Stimulated activated CD4-positive, alpha-beta T cell treated with anti-CD3 and anti-CD28 coated beads, Interleukin-1b, Interleukin-23, amount 100 ng/mL, for 4 hours (primary cell): ENCODE measurements around the gene SHB.

Experiments
- DNase-seq, 2 donors: peaks; one replicate each; pipeline ENCODE4 v3.0.0-alpha.2; 2020; ENCODE audit warnings: low read depth in 2 of 2

The SHB gene

DNA sequence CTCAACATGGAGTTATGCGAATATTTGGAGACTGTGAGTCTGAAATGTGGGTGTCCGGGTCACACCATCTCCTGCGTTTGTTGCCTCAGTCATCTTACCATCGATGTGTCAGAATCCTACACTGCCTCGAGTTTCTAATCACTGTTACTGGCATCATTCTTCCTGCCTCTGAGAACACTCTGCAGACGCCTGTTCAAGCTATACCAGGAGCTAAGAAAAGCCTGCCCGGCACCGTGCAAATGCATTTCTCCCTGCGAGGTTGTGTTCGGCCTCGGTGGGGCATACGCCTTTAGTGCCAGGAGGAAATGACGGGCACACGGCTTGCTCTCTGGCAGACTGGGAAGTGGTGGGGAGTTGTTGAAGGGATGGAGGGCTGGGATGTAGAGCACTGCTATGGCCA is 133.9 kb downstream of the SHB start:
- DNase-seq = no peak

DNA sequence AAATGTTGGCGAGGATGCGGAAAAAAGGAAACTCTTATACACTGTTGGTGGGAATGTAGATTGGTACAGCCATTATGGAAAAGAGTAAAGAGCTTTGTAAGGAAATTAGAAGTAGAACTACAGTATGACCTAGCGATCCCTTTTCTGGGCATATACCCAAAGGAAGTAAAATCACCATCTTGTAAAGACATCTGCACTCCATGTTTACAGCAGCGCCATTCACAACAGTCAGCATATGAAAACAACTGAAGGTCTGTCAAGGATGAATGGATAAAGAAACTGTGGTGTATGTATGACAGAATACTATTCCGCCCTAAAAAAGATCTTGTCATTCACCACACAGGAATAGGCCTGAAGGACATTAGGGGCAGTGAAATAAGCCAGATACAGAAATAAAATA is 137.4 kb downstream of the SHB start:
- no peak for DNase-seq

DNA sequence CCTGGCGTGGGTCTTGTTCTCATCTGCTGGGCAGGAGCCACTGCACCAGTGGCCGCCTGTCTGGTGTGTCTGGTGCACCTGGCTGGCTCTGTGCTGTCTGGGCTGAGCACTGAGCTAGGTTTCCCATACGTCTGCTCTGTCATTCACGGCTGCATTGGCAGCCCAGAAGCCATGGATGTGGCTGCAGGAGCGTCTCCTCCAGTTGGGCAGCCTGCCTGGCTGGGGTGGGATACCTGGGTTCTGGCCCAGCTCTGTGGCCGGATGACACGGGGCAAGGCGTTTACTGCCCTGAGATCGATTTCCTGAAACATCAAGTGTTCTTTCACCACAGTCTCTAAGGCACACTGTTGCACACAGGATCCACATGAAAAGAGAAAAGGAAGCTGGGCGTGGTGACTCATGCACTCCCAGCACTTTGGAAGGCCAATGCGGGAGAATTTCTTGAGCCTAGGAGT is 139.6 kb downstream of the SHB start:
- no peak for DNase-seq

DNA sequence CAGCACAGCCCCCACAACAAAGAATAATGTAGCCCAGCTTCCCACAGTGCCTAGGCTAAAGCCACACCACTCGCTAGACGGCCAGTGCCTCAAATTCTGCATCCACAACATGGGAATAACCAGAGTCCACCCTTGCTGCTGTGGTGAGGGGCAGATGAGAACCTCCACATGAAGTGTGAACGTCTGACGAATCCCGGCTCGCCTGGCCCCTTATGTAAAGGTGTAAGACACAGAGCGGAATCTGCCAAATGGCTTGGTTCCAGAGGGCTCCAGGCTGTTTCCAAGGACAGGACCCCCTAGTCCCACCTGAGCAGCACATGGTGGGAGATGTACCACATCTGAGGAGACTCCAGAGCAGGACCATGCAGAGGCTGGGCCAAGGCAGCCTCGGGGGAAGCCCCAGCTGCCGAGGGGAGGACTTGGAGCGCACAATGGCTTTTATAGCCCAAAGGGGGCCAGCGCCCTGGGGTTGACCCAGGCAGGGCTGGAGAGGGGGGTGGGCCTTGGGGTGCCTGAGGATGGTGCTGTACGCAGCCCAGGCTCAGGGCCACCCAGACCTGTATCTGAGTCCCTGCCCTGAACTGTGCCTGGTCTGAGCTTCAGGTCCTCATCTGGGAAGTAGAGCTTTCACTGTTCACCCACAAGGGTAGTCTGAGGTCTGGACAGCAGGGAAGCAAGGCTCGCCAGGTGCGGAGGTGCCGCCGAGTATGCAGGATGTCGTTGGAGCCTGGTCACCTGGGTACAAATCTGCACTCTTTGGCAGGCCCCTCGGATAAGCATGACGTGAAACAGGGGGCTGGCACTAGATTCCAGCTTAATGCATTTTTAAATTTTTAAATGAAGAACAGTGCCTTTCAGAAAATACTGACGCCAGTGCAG is 140.2 kb downstream of the SHB start:
- DNase-seq = no peak

DNA sequence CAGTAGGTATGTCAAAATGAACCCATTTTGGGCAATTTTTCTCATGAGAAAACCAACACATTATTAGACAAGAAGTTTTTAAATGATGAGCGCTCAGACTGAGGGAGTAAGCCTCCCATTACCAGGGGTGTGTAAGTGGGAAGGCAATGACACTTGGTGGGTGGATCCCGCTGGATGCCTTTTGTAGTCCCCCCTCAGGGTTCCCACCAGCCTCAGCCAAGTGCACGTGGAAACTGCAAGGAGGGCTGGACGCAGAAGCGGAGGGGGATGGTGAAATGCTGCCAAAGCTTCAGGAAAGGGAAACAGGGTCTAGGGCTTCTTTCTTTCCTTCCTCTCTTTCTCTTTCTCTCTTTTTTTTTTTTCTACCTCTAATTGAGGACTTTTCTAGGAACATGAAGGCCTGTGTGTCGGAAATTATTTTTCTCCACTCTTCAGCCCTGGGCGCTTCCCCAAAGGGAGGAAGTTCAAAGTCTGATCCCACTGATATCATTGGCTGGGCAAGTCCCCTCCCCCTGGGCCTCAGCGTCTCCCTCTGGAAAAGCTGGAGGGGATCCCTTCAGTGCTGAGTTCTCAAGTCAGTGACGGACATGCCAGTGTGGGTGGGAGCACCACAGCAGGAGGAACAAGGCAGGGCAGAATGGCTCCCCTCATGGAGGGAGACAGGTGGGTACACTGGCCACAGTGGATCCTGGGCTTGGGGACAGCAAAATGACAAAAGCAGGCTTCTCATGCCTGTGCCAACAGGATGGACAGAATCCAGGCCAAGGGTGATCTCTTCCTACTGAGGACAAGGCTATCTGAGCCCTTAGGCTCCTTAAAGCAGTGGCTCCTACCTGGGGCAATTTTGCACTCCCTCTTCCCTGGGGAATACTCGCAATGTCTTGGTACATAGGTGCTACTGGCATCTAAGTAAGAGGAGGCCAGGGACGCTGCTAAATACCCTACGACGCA is 141.2 kb downstream of the SHB start:
- DNase-seq = no peak

DNA sequence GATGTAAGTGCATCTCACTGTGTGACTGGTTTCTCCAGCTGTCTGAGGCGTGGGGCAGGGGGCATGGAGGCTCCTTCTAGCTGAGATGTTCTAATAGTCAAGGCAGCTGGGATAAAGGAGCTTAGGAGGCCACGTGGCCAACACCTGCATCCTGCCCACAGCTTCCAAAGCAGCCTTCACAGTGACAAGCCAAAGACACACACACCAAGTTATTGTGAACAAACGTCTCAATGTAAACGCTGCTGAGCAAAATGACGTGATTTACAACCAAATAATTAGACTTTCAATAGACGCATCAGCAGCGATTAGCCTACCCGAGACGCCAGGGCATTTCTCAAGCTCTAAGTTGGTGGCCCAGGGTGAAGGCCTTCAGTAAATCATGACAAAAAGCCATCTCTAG is 141.9 kb downstream of the SHB start:
- no peak for DNase-seq

DNA sequence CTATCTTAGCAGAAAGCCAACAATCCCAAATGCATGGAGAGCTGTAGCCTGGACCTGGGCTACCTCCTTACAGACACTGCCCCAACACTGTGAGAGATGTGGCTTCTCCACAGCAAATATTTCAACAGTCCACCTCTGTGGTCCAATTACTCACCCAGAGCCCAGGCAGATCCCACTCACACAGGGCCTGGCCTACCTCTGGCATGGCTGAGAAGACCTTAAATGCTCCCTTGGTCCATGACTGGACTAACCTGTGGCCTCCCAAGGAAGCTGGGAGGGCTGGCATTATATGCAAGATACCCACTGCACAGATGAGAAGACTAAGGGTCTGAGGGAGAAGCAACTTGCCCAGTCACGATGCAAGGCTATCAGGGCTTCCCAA is 142.3 kb downstream of the SHB start:
- no peak for DNase-seq

DNA sequence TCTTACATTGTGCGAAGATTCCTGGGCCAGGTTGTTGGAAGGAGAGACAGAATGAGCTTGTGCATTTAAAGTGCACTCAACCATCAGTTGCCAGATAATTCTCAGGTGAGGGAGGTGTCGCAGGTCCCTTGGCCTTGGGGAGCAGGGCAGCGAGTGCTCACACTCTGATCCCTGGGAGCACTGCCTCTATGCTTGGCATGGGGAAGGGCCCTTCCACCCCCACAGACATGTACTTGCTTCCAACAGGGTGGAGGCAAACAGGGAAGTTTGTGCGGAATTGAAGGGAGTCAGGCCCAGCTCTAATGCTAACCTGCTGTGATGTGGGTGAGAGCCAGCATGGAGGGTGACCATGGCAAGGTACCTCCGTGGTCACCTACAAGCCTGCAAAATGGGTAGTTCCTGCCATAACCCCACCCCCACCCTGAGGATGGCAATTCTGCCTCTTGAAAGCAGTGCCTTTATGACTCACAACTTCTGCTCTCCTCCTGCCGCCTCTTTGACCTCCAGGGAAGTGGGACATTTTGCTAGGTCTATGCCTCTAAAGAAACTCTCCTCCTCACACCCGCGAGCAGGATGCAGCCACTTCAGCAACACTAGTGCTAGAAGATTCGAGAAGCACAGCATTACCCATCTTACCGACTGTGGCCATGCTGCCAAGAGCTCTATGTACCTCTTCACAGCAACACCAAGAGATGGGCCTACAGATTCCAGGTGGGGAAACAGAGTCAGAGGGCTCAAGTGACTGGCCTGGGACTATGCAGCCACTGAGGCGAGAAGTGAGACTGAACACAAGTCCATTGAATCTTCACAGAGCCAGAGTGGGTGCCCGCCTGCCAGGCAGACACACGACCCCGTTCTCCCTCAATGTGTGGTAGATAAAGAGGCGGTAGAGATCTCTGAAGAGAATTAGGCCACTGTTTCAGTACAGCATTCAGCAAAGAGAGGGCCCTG is 143.0 kb downstream of the SHB start:
- DNase-seq = no peak

DNA sequence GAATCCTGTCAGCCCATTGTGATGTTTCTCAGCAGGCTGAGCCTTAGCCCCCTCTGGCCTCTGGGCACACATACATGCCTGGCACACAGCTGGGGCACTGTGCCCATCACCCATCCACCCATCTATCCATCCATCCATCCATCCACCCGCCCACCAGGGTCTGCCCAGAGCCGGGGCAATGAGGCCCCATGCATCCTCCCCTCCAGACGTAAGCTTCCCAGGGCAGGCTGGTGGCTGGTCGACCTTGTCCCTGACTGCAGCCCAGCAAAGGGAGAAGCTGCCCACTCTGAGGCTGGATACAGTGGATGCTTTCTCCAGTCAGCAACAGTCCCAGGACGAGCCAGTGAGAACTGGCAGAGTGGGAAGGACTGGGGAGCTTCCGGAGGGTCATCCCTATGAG is 144.0 kb downstream of the SHB start:
- no peak for DNase-seq

DNA sequence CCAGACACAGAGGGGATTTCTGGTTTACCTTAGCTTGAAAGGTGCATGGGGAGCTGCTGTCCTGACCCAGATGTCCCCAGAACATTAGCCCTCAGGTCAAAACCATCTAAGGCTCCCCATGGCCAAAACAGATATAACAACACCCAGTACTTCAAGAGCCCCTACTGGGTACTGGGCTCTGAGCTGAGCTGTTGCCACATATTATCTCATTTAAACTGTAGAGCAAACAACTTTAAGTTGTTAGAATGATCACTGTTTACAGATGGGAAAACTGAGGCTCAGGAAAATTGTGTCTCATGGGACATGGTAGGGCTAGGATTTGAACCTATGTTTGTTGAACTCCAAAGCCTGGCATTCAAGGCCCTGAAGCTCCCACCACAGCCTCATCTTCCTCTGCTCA is 144.5 kb downstream of the SHB start:
- no peak for DNase-seq

DNA sequence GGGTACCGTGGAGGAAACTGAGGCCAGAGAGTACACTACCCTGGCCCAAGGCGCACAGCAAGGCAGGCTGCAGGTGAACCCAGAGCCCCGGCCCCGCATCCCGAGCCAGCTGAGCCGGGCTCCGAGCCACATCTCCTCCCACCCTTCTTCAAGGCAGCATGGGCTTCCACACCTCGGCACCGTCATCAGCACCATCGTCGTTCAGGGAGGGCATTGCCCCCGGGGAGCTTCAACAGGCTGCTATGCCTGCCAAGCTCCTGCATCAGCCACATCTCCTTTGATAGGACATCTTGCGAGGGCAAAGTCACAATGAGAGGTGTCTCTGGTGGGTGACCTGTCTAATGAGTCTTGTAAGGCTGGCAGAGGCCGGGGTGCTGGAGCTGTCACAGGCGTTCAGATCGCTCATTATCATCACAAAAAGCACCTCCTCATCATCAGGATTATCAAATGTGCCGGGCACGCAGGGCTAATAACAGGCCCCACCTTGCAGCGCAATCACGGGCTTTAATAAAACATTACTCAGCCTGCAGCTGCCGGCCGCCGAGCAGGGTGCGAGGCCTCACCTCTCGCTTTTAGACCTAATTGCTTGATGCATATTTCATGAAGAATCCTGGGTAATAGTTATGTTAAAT is 145.1 kb downstream of the SHB start:
- DNase-seq = no peak

DNA sequence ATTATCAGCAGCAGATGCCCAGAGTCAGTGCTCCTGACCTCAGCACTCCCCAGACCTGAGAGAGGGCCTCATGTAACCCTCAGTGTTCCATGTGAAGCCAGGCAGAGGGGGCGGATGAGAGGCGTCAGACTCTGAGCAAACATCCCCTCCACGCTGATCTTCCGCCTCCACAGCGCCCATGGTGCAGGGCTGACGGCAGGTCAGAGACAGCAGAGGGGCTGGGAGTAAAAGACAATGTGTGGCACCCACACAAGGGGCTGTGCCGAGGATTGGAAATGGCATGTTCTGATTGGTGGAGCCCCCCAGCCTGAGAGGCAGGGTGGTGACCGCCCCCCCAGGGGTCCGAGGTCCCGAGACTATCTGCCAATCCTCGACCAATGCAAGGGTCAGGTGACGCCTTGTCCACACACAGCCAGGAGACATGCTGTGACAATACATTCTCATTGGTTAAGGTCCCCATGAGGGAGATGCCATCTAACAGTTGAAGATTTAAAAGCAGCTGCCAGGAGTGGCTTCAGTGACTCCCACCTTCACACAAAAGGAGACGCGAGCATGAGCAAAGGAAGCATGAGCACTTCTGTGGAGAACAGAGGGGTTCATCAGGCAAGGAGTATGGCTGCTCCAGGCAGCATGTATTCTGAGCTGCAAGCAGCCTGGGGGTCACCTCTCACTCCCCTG is 145.8 kb downstream of the SHB start:
- no peak for DNase-seq

DNA sequence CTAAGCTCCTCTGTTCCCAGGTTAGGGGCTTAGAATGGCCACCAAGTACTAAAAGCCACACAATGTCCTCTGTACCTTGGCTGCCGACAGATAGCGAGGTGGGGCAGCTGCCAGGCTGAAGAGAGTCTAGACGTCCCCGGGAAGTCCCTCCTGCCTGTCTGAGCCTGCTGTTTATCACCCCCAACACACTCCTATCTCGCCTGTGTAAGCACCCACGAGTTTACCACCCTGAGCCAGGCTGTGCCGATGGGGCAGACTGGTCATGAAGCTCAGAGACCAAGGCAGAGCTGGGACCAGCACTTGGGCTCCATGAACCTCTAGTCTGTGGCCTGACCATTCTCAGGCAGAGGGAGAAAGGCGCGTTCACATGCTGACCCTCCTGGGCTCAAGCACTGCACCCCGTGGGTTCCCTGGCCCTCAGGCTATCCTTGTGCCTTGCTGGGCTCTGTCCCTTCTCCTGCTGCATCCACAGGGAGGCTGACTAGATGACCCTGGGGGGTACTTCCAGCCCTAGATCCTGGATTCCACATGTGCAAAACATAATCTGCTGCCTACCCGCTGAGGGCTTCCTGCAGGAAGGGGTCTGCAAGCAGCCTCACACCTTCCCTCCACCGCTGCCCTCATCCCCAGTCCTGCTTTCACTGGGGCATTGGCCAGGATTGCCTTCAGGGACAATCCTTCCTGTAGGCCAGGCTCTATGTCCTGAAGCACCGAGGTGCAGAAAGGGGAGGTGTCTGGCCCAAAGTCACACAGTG is 146.5 kb downstream of the SHB start:
- DNase-seq = no peak

DNA sequence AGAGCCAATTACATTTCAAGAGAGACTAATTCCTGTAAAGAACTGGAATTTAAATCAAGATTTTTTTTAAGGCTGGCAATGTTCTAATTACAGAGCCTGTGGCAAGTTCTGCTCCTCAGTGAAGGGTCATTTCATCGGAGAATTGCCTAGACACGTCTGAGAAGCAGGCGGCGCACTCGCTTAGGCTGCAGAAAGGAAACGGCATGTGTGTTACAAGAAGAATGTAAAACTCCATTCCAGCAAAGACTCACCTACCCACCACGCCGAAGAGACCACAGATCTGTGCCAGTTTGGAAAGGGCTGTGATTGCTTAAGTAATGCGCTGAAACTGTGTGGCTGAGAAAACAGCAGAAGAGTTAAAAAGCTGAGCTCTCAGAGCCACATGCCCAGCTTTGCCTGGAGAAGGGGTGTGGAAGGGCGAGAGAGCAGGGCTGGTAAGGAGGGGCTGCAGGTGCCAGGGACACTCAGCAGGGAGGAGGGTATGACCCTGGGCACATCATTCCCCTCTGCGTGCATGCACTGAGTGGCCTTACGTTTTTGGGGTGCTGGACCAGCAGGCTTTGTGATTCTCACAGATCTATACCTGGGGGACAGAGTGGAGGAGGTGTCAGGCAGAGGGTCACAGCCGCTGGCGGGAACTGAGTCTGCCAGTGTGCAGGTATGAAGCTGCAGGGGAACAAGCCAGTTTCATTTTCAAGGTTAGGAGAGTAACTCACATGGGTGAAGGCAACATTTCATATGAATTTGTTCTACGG is 147.3 kb downstream of the SHB start:
- no peak for DNase-seq

DNA sequence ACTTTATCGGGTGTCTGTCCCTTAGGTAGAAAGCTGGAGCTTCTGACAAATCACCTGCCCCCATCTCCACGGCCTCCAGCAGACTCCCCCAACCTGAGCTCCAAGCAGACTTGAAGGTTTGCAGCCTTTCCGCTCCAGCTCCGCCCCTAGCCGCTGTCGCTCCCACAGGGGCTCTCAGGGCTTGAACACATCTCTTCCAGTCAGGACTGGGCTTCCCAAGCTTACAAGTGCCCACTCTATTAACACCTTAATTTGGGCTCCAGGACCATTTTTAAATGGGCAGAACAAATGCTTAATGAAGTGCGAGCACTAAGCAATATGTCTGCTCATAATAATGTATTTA is 147.9 kb downstream of the SHB start:
- no peak for DNase-seq

DNA sequence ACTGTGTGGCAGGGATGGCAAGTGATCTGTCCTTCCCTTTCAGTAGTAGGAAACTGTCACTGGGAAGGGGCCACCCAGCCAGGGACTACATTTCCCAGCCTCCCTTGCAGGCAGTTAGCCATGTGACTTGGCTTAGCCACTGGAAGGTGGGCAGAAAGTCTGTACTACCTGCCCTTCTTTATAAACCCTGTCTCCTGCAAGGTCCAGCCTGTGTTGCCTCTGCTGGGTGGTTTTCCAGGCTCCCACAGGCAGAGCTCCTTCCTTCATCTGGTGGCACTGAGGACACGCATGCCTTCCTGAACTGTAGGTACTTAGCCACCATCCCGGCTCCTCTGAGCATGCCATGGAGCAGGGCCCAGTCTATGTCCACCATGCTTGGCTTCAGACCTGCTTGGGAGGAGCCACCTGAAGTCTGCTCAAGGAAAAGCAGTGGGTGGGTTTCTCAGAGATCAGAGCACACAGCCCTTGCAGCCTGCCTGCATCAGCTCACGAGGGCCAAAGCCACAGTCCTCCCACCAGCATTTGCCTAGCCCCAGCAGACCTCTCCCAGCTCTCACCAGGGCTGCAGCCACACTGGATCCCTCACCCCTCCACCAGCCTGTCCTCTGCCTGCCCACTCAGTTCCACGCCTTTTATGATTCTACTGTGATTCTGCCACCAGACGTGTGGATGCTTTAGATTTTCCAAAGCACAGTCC is 148.4 kb downstream of the SHB start:
- DNase-seq = no peak

DNA sequence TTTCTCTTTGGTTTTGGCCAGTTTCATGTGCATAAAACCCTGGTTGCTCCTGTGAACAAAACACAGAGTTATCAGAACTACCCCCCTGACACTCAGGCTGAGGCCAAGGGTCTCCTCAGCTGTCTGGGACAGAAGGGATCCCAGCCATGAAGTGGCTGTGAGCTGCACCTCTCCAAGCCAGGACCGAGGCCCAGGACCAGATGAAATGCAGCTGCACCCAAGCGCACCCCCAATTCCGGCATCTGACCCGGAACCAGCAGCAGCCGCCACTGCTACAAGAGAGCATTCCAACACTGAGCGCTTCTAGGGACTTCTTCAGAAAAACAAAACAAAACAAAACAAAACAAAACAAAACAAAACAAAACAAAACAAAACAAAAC is 149.1 kb downstream of the SHB start:
- no peak for DNase-seq

DNA sequence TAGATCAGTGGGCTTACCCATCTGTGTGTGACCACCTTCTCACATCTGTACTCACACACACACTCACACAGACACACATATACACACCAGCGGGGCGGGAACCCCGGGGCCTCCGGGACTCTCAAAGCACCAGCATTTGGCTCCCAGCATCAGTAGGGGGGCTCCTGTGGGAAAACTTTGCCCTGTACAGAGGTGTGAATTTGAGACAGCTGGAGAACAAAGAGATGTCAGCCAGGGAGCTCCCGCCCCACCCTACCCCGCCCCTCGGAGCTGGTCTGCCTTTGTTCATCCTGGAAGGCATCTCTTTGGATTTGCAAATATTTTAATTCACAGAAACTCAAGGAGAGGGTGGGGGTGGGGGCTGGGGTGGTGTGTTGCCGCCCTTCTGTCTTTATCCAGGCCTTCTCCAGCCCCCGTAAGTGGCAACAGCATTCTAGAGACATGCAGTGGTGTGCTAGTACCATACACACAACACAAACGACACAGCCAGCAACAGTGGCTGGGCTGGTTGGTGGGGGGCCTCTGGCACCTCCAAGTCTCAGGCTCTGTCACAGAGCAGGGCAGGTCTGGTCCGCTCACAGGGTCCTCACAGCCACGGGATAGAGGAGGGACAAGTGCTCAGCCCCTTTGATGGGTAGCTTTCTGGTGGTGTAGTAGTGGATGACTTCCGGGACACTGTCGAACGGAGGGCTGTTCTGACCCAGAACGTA is 149.6 kb downstream of the SHB start:
- no peak for DNase-seq
